WTC11 (cell line): ENCODE results near the gene COL17A1. TPM values are rescaled to one million over a fixed set of nuclear protein-coding genes. Genes with fewer than 3 reads are reported as not detected.

ENCODE experiments used
- ATAC-seq: fragments of 200-7000 bp; cut with Tn5 transposase; 2 replicates; pipeline ENCODE4 v1.10.0; 2021; ENCODE audit warnings: mild to moderate bottlenecking, moderate library complexity
- CTCF ChIA-PET: fragments of 300-600 bp; sonication (Branson Sonifier 250); formaldehyde crosslinking; loops from one replicate; lab custom pipeline; 2021; ENCODE audit warnings: antibody characterized with exemption; lab: Charles Lee
- POLR2A ChIA-PET: fragments of 350-600 bp; sonication (Branson Sonifier 250); formaldehyde crosslinking; loops from one replicate; lab custom pipeline; 2021; ENCODE audit warnings: antibody characterized with exemption; lab: Charles Lee
- DNase-seq: peaks from one replicate; pipeline ENCODE4 v3.0.0; 2021; ENCODE audit warnings: low spot score
- H3K27ac Mint-ChIP-seq: 2 replicates; pipeline ENCODE4 v1.8.0; 2021; ENCODE audit warnings: mixed read lengths
- H3K27me3 Mint-ChIP-seq: 2 replicates; pipeline ENCODE4 v1.8.0; 2021; ENCODE audit warnings: low read depth, mild to moderate bottlenecking, moderate library complexity, mixed read lengths
- H3K36me3 Mint-ChIP-seq: 2 replicates; pipeline ENCODE4 v1.8.0; 2021; ENCODE audit warnings: mixed read lengths
- H3K4me1 Mint-ChIP-seq: 2 replicates; pipeline ENCODE4 v1.8.0; 2022; ENCODE audit warnings: mixed read lengths
- H3K4me3 Mint-ChIP-seq: 2 replicates; pipeline ENCODE4 v1.8.0; 2021; ENCODE audit warnings: mild to moderate bottlenecking, moderate library complexity, mixed read lengths
- H3K9me3 Mint-ChIP-seq: 2 replicates; pipeline ENCODE4 v1.8.0; 2021; ENCODE audit warnings: mixed read lengths
- CREB1 ChIP-seq: sonication (generic); formaldehyde crosslinking; IDR thresholded peaks from 2 replicates; pipeline ENCODE4 v1.8.0; 2023; ENCODE audit warnings: mild to moderate bottlenecking, missing genetic modification reagents
- CREM ChIP-seq: sonication (generic); formaldehyde crosslinking; IDR thresholded peaks from 2 replicates; pipeline ENCODE4 v1.8.1; 2022; ENCODE audit warnings: mild to moderate bottlenecking, missing genetic modification reagents, moderate library complexity
- GABPB1 ChIP-seq: sonication (generic); formaldehyde crosslinking; IDR thresholded peaks from 2 replicates; pipeline ENCODE4 v1.8.1; 2023; ENCODE audit warnings: mild to moderate bottlenecking, missing genetic modification reagents
- IRF2 ChIP-seq: sonication (generic); formaldehyde crosslinking; IDR thresholded peaks from 2 replicates; pipeline ENCODE4 v1.8.0; 2022; ENCODE audit warnings: low read depth, missing genetic modification reagents, borderline replicate concordance
- MYBL2 ChIP-seq: sonication (generic); formaldehyde crosslinking; IDR thresholded peaks from 2 replicates; pipeline ENCODE4 v1.8.1; 2023; ENCODE audit warnings: mild to moderate bottlenecking, moderate library complexity, missing genetic modification reagents
- NFE2L1 ChIP-seq: sonication (generic); formaldehyde crosslinking; IDR thresholded peaks from 2 replicates; pipeline ENCODE4 v1.8.1; 2023; ENCODE audit warnings: missing genetic modification reagents
- NFYB ChIP-seq: sonication (generic); formaldehyde crosslinking; conservative IDR thresholded peaks from 2 replicates; pipeline ENCODE4 v1.8.0; 2022; ENCODE audit warnings: low read depth, missing genetic modification reagents
- OVOL2 ChIP-seq: fragments of 250-450 bp; sonication (Bioruptor Pico); IDR thresholded peaks from 2 replicates; pipeline ENCODE4 v1.9.0; 2021; ENCODE audit warnings: mild to moderate bottlenecking, borderline replicate concordance
- PRRX2 ChIP-seq: fragments of 250-450 bp; sonication (Bioruptor Pico); IDR thresholded peaks from 2 replicates; pipeline ENCODE4 v1.8.0; 2021; ENCODE audit warnings: mild to moderate bottlenecking
- SMAD3 ChIP-seq: sonication (generic); formaldehyde crosslinking; IDR thresholded peaks from 2 replicates; pipeline ENCODE4 v1.8.0; 2022; ENCODE audit warnings: missing genetic modification reagents, mild to moderate bottlenecking, borderline replicate concordance
- SP1 ChIP-seq: sonication (generic); formaldehyde crosslinking; conservative IDR thresholded peaks from 2 replicates; pipeline ENCODE4 v1.8.1; 2022; ENCODE audit warnings: missing genetic modification reagents
- TCF7 ChIP-seq: sonication (generic); formaldehyde crosslinking; IDR thresholded peaks from 2 replicates; pipeline ENCODE4 v1.8.0; 2022; ENCODE audit warnings: mild to moderate bottlenecking, low read depth, missing genetic modification reagents, moderate library complexity
- TP53 ChIP-seq: sonication (generic); formaldehyde crosslinking; IDR thresholded peaks from 2 replicates; pipeline ENCODE4 v1.8.1; 2023; ENCODE audit warnings: mild to moderate bottlenecking, missing genetic modification reagents
- ZBTB21 ChIP-seq: sonication (generic); formaldehyde crosslinking; IDR thresholded peaks from 2 replicates; pipeline ENCODE4 v1.8.1; 2023; ENCODE audit warnings: mild to moderate bottlenecking, missing genetic modification reagents, borderline replicate concordance
- ZNF232 ChIP-seq: sonication (generic); formaldehyde crosslinking; IDR thresholded peaks from 2 replicates; pipeline ENCODE4 v1.8.0; 2022; ENCODE audit warnings: mild to moderate bottlenecking, missing genetic modification reagents
- ZNF263 ChIP-seq: sonication (generic); formaldehyde crosslinking; IDR thresholded peaks from 2 replicates; pipeline ENCODE4 v1.8.1; 2022; ENCODE audit warnings: low read depth, mild to moderate bottlenecking, moderate library complexity, missing genetic modification reagents
- total RNA-seq: library from RNA; stranded (reverse); gene quantifications from 3 replicates; pipeline ENCODE4 v1.2.3, GENCODE V29; 2021
- TF ChIP-seq, protein P1 (sequence below): fragments of 250-450 bp; sonication (Bioruptor Pico); IDR thresholded peaks from 2 replicates; pipeline ENCODE4 v1.9.0; 2021; ENCODE audit warnings: moderate library complexity, mild to moderate bottlenecking, inconsistent platforms, borderline replicate concordance
- TF ChIP-seq, protein P2 (sequence below): fragments of 250-450 bp; sonication (Bioruptor Pico); IDR thresholded peaks from 2 replicates; pipeline ENCODE4 v1.8.0; 2021; ENCODE audit warnings: mild to moderate bottlenecking
- TF ChIP-seq, protein P3 (sequence below): sonication (generic); formaldehyde crosslinking; IDR thresholded peaks from 2 replicates; pipeline ENCODE4 v1.8.1; 2022; ENCODE audit warnings: low read depth, mild to moderate bottlenecking, moderate library complexity, missing genetic modification reagents, borderline replicate concordance
- TF ChIP-seq, protein P4 (sequence below): fragments of 250-450 bp; sonication (Bioruptor Pico); conservative IDR thresholded peaks from 2 replicates; pipeline ENCODE4 v1.9.0; 2021; ENCODE audit warnings: mild to moderate bottlenecking
- TF ChIP-seq, protein P5 (sequence below): sonication (generic); formaldehyde crosslinking; IDR thresholded peaks from 2 replicates; pipeline ENCODE4 v1.8.1; 2022; ENCODE audit warnings: low read depth, missing genetic modification reagents, borderline replicate concordance

Gene COL17A1
- total RNA-seq, 1 experiment from 2014 or later: 1.5 TPM

- peaks cover 13% of the 10 kb centered on the region for H3K4me1 Mint-ChIP-seq
- no peaks in the 10 kb centered on the region for H3K36me3 Mint-ChIP-seq
- ATAC-seq (no peak), DNase-seq (no peak)
- TF ChIP-seq IRF2 (CRISPR knock-in tag) (no peak), NFYB (CRISPR knock-in tag) (no peak), TCF7 (CRISPR knock-in tag) (no peak), SMAD3 (no peak), TP53 (no peak), MYBL2 (CRISPR knock-in tag) (no peak), NFE2L1 (CRISPR knock-in tag) (no peak), ZNF263 (no peak), OVOL2 (no peak), PRRX2 (no peak), GABPB1 (CRISPR knock-in tag) (no peak)
- TF ChIP-seq, protein P1, sequence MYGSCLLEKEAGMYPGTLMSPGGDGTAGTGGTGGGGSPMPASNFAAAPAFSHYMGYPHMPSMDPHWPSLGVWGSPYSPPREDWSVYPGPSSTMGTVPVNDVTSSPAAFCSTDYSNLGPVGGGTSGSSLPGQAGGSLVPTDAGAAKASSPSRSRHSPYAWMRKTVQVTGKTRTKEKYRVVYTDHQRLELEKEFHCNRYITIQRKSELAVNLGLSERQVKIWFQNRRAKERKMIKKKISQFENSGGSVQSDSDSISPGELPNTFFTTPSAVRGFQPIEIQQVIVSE (CRISPR knock-in tag): no peak
- TF ChIP-seq, protein P2, sequence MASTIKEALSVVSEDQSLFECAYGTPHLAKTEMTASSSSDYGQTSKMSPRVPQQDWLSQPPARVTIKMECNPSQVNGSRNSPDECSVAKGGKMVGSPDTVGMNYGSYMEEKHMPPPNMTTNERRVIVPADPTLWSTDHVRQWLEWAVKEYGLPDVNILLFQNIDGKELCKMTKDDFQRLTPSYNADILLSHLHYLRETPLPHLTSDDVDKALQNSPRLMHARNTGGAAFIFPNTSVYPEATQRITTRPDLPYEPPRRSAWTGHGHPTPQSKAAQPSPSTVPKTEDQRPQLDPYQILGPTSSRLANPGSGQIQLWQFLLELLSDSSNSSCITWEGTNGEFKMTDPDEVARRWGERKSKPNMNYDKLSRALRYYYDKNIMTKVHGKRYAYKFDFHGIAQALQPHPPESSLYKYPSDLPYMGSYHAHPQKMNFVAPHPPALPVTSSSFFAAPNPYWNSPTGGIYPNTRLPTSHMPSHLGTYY (CRISPR knock-in tag): no peak
- TF ChIP-seq, protein P3, sequence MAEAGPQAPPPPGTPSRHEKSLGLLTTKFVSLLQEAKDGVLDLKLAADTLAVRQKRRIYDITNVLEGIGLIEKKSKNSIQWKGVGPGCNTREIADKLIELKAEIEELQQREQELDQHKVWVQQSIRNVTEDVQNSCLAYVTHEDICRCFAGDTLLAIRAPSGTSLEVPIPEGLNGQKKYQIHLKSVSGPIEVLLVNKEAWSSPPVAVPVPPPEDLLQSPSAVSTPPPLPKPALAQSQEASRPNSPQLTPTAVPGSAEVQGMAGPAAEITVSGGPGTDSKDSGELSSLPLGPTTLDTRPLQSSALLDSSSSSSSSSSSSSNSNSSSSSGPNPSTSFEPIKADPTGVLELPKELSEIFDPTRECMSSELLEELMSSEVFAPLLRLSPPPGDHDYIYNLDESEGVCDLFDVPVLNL: no peak
- CTCF ChIA-PET: interaction anchor here (0.7 to 1.5 kb wide), 3 partner anchors 43 to 205 kb away, joined by 3 to 5 read pairs (median 3); no protein-coding TSS in a partner anchor
- H3K27ac Mint-ChIP-seq: no peak overlapping the region
- no peak overlapping the region for H3K4me3 Mint-ChIP-seq
- no peaks in the 10 kb centered on the region for H3K9me3 Mint-ChIP-seq
- POLR2A ChIA-PET: no interaction called here
- no peaks in the 10 kb centered on the region for H3K27me3 Mint-ChIP-seq
Measured at GRCh38 chr10:103985726-103986125, 100.0 kb downstream of the COL17A1 start.

- DNase-seq (no peak), ATAC-seq (no peak)
- no peaks in the 10 kb centered on the region for H3K36me3 Mint-ChIP-seq
- no peak overlapping the region for H3K4me3 Mint-ChIP-seq
- peaks cover 13% of the 10 kb centered on the region for H3K4me1 Mint-ChIP-seq
- ChIA-PET CTCF (interaction anchor here (1.0 to 2.1 kb wide), 9 partner anchors 14 to 370 kb away, joined by 3 to 11 read pairs (median 5); partner anchors contain the start of gene SFR1), POLR2A (no interaction called here)
- peak overlapping the region; percentile 7; the same call in 1 of the 2 replicates for H3K27ac Mint-ChIP-seq
- H3K27me3 Mint-ChIP-seq: no peaks in the 10 kb centered on the region
- no peak for TF ChIP-seq CREM
- TF ChIP-seq, protein P4, sequence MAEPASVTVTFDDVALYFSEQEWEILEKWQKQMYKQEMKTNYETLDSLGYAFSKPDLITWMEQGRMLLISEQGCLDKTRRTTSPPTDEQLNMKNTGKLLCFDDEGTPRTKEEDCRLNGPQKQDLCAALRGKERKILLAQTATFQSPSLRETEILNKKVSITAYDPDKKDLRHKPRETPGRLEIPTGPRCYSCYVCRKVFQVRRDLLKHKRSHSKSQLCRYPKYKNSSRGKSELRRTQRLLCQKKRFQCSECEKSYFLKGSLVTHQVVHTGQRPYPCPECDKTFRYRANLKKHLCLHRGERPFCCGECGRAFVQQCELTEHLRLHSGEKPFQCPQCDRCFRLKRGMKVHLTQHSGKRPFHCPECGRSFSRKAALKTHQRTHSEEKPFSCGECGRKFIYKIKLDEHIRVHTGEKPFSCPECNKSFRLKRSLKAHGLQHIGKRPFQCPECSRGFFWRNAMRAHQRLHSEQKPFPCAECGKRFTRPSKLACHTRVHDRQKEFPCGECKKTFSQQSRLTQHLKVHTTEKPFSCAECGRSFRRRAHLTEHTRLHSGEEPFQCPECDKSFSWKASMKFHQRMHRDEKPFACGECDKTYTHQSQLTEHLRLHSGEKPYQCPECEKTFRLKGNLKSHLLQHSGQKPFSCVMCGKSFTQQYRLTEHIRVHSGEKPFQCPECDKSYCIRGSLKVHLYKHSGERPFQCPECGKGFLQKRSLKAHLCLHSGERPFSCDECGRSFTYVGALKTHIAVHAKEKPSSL (CRISPR knock-in tag): no peak
- TF ChIP-seq, protein P5, sequence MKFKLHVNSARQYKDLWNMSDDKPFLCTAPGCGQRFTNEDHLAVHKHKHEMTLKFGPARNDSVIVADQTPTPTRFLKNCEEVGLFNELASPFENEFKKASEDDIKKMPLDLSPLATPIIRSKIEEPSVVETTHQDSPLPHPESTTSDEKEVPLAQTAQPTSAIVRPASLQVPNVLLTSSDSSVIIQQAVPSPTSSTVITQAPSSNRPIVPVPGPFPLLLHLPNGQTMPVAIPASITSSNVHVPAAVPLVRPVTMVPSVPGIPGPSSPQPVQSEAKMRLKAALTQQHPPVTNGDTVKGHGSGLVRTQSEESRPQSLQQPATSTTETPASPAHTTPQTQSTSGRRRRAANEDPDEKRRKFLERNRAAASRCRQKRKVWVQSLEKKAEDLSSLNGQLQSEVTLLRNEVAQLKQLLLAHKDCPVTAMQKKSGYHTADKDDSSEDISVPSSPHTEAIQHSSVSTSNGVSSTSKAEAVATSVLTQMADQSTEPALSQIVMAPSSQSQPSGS (CRISPR knock-in tag): no peak
- TF ChIP-seq ZNF232 (CRISPR knock-in tag): no peak
- TF ChIP-seq SP1 (CRISPR knock-in tag): no peak
- TF ChIP-seq ZBTB21 (CRISPR knock-in tag): no peak
- TF ChIP-seq CREB1: no peak
- H3K9me3 Mint-ChIP-seq: no peaks in the 10 kb centered on the region
Measured at GRCh38 chr10:103983367-103983911, 102.2 kb downstream of the COL17A1 start.
